DND-41 (cell line): ENCODE measurements around the gene PIK3C3.
A peak's percentile ranks its signal among the peaks of the same experiment; 100 is the strongest.

Source experiments
- ATAC-seq: fragments of 200-7000 bp; cut with Tn5 transposase; 3 replicates; pipeline ENCODE4 v1.9.1; 2021; ENCODE audit warnings: low read depth; ENCODE audit not compliant: insufficient read depth
- DNase-seq: peaks from one replicate; pipeline ENCODE4 v3.0.0-alpha.2; 2020
- H2AFZ ChIP-seq: 2 replicates; pipeline ENCODE4 v1.6.0; 2012; ENCODE audit warnings: low read depth, low read length
- H3K27ac ChIP-seq: 2 replicates; pipeline ENCODE4 v1.5.1; 2012; ENCODE audit warnings: low read length, inconsistent platforms
- H3K27me3 ChIP-seq: fragments of 200-600 bp; sonication (generic); 2 replicates; pipeline ENCODE4 v1.6.0; 2012; ENCODE audit warnings: low read length, mild to moderate bottlenecking, inconsistent platforms; ENCODE audit not compliant: insufficient read depth, poor library complexity
- H3K36me3 ChIP-seq: 2 replicates; pipeline ENCODE4 v1.5.1; 2012; ENCODE audit warnings: low read length, inconsistent platforms; ENCODE audit not compliant: insufficient read depth
- H3K4me1 ChIP-seq: 2 replicates; pipeline ENCODE4 v1.5.1; 2012; ENCODE audit warnings: mild to moderate bottlenecking, low read length; ENCODE audit not compliant: insufficient read depth
- H3K4me2 ChIP-seq: 2 replicates; pipeline ENCODE4 v1.6.0; 2012; ENCODE audit warnings: mild to moderate bottlenecking, moderate library complexity, low read length, inconsistent platforms; ENCODE audit not compliant: insufficient read depth
- H3K4me3 ChIP-seq, 2 experiments: fragments of 200-600 bp in 1 of 2; shearing (Covaris generic) in 1 of 2; 2 replicates each; pipeline ENCODE4 v1.5.1; 2012 to 2016; ENCODE audit warnings: inconsistent platforms in 2 of 2, low read length in 2 of 2, mild to moderate bottlenecking in 2 of 2, low read depth in 1 of 2, moderate library complexity in 1 of 2
- H3K79me2 ChIP-seq: 2 replicates; pipeline ENCODE4 v1.6.0; 2012; ENCODE audit warnings: low read length, inconsistent platforms; ENCODE audit not compliant: insufficient read depth
- H3K9ac ChIP-seq: 2 replicates; pipeline ENCODE4 v1.6.0; 2012; ENCODE audit warnings: low read depth, mild to moderate bottlenecking, inconsistent platforms, low read length, moderate library complexity
- H3K9me3 ChIP-seq: 2 replicates; pipeline ENCODE4 v1.5.1; 2012; ENCODE audit warnings: low read length, moderate library complexity, mild to moderate bottlenecking, inconsistent platforms; ENCODE audit not compliant: insufficient read depth, severe bottlenecking
- H4K20me1 ChIP-seq: 2 replicates; pipeline ENCODE4 v1.6.0; 2012; ENCODE audit warnings: low read length; ENCODE audit not compliant: insufficient read depth
- EZH2 ChIP-seq: IDR thresholded peaks from 3 replicates; pipeline ENCODE4 v1.6.1; 2012; ENCODE audit warnings: borderline replicate concordance, low read depth, mild to moderate bottlenecking, moderate library complexity, low read length, inconsistent platforms; ENCODE audit not compliant: severe bottlenecking
- TF ChIP-seq, protein P1 (sequence below): IDR thresholded peaks from 2 replicates; pipeline ENCODE4 v1.5.1; 2012; ENCODE audit warnings: borderline replicate concordance, low read length, moderate library complexity, mild to moderate bottlenecking; ENCODE audit not compliant: poor library complexity, severe bottlenecking; ENCODE audit errors: extremely low read depth

PIK3C3 gene

DNA sequence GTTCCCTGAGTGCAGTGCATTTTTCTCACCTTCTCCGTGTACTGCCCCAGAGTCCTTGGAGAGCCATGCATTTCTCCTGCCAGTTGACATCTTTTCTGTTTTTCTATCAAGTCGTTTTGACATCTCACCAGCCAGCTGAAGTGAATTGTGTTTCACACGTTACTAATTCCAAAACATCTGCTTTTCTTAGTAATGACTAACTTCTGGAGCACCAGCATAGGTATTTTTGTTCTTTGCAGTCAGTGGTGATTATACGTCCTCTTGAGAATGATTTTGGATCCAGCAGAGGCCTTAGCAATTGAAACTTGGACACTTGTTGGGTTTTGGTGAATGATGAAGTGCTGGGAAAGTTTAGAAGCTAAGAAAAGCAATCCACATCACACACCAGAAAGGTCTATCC lies 112.5 kb downstream of the PIK3C3 start:
- H3K9me3 ChIP-seq: no peaks in the 10 kb centered on the region
- H3K36me3 ChIP-seq: peaks cover 31% of the 10 kb centered on the region
- TF ChIP-seq EZH2: no peak
- TF ChIP-seq, protein P1, sequence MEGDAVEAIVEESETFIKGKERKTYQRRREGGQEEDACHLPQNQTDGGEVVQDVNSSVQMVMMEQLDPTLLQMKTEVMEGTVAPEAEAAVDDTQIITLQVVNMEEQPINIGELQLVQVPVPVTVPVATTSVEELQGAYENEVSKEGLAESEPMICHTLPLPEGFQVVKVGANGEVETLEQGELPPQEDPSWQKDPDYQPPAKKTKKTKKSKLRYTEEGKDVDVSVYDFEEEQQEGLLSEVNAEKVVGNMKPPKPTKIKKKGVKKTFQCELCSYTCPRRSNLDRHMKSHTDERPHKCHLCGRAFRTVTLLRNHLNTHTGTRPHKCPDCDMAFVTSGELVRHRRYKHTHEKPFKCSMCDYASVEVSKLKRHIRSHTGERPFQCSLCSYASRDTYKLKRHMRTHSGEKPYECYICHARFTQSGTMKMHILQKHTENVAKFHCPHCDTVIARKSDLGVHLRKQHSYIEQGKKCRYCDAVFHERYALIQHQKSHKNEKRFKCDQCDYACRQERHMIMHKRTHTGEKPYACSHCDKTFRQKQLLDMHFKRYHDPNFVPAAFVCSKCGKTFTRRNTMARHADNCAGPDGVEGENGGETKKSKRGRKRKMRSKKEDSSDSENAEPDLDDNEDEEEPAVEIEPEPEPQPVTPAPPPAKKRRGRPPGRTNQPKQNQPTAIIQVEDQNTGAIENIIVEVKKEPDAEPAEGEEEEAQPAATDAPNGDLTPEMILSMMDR: no peak
- H4K20me1 ChIP-seq: no peaks in the 10 kb centered on the region
- H3K27me3 ChIP-seq: no peaks in the 10 kb centered on the region
- H3K27ac ChIP-seq: no peak overlapping the region
- no peak for DNase-seq
- no peak overlapping the region for H2AFZ ChIP-seq
- H3K4me1 ChIP-seq: no peaks in the 10 kb centered on the region
- no peaks in the 10 kb centered on the region for H3K79me2 ChIP-seq
- H3K9ac ChIP-seq: no peak overlapping the region
- H3K4me2 ChIP-seq: no peak overlapping the region
- H3K4me3 ChIP-seq: no peak overlapping the region
- ATAC-seq: no peak

DNA sequence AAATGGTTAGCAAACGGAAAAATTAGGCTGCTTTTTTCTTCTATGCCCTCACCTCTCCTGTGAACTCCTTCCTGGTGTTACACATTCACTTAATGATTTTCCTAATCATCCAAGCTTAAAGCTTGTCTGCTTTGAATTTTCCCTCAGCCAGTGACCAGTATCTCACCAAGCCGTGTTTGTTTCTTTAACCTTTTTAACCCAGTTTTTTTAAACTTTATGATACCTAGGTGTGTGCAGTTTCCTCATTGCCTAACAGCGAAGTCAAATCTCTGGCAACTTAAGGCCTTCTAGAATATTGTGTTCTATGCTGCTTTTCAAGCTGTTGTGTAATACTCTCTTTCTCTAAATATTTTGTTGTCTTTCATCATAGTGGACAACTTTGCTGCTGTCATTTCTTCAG lies 113.0 kb downstream of the PIK3C3 start:
- H3K9ac ChIP-seq: no peak overlapping the region
- H3K4me2 ChIP-seq: no peak overlapping the region
- no peak overlapping the region for H3K27ac ChIP-seq
- TF ChIP-seq, protein P1: no peak
- TF ChIP-seq EZH2: no peak
- no peaks in the 10 kb centered on the region for H3K9me3 ChIP-seq
- no peak for ATAC-seq
- no peaks in the 10 kb centered on the region for H4K20me1 ChIP-seq
- H3K79me2 ChIP-seq: no peaks in the 10 kb centered on the region
- peaks cover 36% of the 10 kb centered on the region for H3K36me3 ChIP-seq
- DNase-seq: no peak
- no peak overlapping the region for H3K4me3 ChIP-seq
- no peaks in the 10 kb centered on the region for H3K27me3 ChIP-seq
- no peak overlapping the region for H2AFZ ChIP-seq
- H3K4me1 ChIP-seq: no peaks in the 10 kb centered on the region

DNA sequence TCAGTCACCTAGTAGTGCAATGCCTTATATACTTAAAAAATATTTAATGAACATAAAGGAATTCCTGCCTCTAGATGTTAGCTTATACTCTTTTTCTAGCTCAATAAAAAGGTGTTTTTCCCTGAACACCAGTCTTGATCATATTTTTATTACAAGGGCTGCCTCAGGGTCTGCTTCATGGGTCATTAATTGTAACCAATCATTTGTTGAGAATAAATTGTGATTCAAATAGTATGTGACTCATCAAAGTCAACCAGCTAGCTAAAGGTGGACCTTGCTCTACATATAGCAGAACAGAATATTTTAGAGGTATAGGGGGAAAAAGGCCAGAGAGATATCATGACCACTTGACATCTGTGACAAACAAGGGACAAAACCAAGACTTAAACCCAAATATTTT lies 114.0 kb downstream of the PIK3C3 start:
- H3K4me2 ChIP-seq: no peak overlapping the region
- H3K9ac ChIP-seq: no peak overlapping the region
- no peaks in the 10 kb centered on the region for H3K79me2 ChIP-seq
- no peaks in the 10 kb centered on the region for H4K20me1 ChIP-seq
- no peak overlapping the region for H3K27ac ChIP-seq
- H3K9me3 ChIP-seq: no peaks in the 10 kb centered on the region
- no peak overlapping the region for H3K4me3 ChIP-seq
- no peak for ATAC-seq
- peaks cover 45% of the 10 kb centered on the region for H3K36me3 ChIP-seq
- no peaks in the 10 kb centered on the region for H3K4me1 ChIP-seq
- H3K27me3 ChIP-seq: no peaks in the 10 kb centered on the region
- TF ChIP-seq, protein P1: no peak
- DNase-seq: no peak
- H2AFZ ChIP-seq: no peak overlapping the region

DNA sequence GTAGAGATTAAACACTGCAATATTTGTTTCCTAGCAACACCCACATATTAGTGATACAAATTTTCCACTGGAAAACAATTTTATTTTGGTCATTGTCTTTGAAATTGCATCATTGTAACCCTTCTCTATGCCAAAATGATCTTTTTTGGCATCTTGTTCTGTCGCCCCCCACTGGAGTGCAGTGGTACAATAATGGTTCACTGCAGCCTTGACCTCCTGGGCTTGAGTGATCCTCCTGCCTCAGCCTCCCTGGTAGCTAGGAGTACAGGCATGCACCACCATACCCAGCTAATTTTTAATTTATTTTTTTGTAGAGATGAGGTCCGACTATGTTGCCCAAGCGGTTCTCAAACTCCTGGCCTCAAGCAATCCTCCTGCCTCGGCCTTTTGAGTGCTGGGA lies 117.4 kb downstream of the PIK3C3 start:
- no peak for ATAC-seq
- Histone ChIP-seq H3K27ac (no peak overlapping the region), H3K9me3 (no peaks in the 10 kb centered on the region), H3K4me1 (no peaks in the 10 kb centered on the region), H3K4me3 (no peak overlapping the region), H2AFZ (no peak overlapping the region), H3K9ac (no peak overlapping the region), H3K4me2 (no peak overlapping the region), H3K27me3 (no peaks in the 10 kb centered on the region), H4K20me1 (no peaks in the 10 kb centered on the region), H3K79me2 (no peaks in the 10 kb centered on the region), H3K36me3 (peaks cover 43% of the 10 kb centered on the region)
- no peak for DNase-seq
- TF ChIP-seq, protein P1: peak; percentile 37
- no peak for TF ChIP-seq EZH2
